ENCODE results near the gene MRPL44.
A peak's percentile ranks its signal among the peaks of the same experiment; 100 is the strongest.
"Not testable (repeated sequence)": the region's sequence is repeated elsewhere in the genome, so short reads cannot be mapped to it uniquely, and the experiment has no call there.

MRPL44 gene

DNA sequence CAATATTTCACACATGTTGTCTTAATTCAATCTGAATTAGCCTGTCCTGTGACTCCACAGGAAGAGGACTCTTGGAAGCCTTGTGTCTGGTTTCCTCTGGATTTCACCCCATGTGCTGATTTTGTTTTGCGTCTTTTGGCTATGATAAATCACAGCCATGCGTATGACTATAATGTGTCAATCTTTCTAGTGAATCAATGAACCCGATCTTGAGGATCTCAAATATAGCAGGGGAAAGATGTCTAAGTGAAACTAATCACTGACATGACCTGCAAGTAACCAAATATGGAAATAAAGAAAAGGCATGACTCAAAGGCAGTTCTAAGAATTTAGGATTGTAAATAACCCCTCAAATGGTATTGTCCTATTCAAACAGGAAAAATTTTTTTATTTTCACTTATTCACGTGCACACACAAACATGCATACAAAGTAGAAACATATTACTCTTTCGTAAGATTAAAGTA lies 20.4 kb upstream of the MRPL44 start:
- no peak for DNase-seq (ENCODE audit: low read depth in 3 of 3)

DNA sequence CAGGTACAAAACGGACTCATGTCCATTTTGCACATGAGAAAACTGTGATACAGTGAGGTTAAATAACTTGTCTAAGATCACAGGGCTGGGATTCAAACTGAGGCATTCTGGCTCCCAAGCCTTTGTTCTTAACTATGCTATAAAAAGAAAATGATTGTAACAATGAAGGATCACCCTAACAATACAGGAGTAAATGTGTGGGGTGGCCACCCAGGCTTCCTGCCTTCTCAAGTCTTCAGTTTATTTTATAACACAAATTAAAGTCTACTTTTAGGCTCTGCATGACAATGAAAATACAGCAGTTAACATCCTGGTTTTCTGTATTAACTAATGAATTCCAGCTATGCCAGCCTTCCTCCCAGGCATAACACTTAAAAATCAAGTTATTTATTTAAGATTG lies 19.7 kb upstream of the MRPL44 start:
- DNase-seq (ENCODE audit: low read depth in 3 of 3), result no peak

DNA sequence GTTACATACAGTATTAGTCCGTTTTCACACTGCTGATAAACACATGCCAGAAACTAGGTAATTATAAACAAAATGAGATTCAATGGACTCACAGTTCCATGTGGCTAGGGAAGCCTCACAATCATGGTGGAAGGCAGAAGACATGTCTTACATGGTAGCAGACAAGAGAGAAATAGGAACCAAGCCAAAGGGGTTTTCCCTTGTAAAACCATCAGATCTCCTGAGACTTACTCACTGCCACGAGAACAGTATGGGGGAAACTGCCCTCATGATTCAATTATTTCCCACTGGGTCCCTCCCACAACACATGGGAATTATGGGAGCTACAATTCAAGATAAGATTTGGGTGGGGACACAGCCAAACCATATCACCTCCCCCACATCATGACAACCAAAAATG lies 17.8 kb upstream of the MRPL44 start:
- not testable (repeated sequence) for DNase-seq (ENCODE audit: low read depth in 3 of 3)

DNA sequence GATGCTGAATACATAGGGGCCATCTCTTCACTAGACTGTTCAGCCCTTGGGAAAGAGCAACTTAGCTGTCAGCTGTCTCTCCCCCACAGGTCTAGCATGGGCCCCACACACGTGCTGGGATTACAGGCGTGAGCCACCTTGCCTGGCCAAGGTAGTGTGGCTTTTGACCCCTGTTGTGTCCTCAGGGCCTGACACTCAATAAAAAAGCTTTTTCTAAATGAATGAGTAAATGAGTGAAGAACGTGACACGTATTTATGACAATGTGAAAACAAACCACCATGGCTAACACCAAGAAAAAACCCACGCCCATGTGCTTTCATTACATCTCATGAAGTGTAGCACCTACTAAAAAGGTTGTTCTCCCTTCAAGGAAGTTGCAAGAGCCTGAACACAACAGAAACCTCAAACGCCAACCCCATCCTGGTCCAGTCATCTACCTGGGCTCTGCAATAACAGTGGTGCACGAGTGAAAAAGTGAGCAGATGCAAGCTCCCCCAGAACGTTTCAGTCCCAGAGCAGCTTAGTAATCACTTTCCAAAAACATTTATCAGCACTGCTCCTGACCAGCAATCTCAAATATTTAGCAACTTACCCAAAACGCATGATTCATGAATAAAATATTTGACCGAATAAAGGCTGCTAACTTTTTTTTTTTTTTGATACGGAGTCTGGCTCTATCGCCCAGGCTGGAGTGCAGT lies 15.5 kb upstream of the MRPL44 start:
- peak; percentile 51 to 75 (median 66) for DNase-seq (ENCODE audit: low read depth in 3 of 3)

DNA sequence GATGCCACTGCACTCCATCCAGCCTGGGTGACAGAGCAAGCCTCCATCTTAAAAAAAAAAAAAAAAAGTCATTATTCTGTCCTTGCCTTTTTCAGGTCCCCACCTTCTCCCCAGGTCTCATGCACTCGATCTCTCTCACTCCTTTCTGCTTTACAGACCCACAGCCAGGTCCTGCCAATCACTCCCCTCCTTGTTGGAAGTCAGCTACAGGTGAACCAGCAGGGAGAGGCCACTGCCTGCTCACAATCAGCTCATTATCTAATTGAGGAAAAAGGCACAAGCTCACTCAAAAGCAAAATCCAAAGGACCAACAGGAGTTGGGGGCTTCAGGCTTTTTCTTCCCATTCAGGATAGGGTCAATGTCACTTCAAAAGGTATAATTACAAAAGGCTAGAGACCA lies 14.1 kb upstream of the MRPL44 start:
- no peak for DNase-seq (ENCODE audit: low read depth in 3 of 3)

DNA sequence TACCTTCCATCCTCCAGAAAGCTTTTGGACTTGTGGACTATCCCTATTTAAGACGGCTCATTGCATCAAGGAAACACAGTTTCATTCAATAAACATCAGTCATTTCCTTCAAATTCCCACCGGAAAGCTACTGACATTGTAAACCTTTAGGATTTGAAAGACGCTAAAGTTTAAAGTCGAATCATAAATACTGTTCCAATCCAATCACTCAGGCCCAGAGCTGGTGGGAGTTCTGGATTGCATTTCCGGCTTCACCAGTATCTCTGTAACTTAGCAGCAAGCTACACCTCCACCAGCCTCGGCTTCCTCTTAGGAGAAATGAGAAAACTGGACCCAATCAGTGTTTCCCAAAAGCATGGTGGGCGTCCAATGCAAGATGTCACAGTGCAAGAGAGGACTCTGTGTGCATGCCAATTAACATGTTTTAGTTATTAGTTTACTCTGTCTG lies 13.7 kb upstream of the MRPL44 start:
- DNase-seq (ENCODE audit: low read depth in 3 of 3), result no peak

DNA sequence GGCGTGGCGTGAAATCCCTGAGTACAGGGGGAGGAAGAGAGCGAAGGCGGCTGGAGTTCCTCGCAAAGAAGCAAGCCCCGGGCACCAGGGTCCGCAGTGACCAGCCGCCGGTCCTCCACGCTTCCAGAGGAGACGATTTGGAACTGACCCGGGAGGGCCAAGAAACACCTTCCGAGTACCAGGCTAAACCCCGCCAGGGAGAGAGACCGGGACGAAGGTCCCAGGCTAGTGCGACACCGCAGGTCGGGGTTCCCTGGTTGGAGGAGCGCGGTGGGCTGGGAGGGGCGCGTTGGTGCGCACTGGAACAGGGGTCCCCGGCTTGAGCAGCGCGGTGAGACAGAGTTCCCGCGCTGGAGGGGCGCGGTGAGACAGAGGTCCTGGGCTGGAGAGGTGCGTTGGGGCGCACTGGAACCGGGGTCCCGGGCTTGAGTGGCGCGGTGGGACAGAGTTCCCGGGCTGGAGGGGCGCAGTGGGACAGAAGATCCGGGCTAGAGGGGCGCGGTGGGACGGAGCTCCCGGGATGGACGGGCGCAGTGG lies 13.0 kb upstream of the MRPL44 start:
- DNase-seq (ENCODE audit: low read depth in 3 of 3), result no peak

DNA sequence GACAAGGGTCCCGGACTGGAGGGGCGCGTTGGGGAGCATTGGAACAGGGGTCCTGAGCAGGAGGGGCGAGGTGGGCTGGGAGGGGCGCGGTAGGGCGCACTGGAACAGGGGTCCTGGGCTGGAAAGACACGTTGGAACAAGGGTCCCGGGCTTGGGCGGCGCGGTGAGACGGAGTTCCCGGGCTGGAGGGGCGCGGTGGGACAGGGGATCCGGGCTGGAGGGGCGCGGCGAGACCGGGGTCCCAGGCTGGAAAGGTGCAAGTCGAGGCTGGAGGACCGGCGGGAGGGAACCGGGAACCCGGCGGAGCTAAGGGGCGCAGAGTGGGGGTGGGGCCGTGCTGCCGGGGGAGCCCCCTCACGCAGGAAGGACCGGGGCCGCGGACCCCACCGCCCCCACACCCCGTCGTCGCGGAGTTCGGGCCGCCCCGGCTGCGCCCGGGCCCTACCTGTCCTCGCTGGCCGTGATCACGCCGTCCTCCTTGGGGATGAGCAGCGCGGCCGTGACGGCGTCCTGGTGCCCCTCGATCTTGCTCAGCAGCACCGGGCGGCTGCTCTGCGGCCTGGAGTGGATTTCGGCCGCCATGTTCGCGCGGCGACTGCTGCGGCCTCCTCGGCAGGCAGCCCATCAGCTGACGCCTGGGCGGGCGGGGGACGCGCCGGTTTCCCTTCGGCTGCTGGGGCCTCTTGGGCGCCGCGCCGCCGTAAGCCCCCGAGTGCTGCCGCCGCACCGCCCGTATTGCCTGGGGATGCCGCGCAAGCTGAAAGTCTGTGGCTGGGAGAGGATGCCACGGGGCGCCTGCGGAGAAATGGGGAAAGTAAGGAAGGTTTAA lies 12.3 kb upstream of the MRPL44 start, which contains the start of gene WDFY1:
WDFY1 (minus strand) TSS at position 633 of the 829 bp plus-strand sequence; CDS start at position 582, 51 bp downstream.
- peak; percentile 55 to 80 (median 68) for DNase-seq (ENCODE audit: low read depth in 3 of 3)

DNA sequence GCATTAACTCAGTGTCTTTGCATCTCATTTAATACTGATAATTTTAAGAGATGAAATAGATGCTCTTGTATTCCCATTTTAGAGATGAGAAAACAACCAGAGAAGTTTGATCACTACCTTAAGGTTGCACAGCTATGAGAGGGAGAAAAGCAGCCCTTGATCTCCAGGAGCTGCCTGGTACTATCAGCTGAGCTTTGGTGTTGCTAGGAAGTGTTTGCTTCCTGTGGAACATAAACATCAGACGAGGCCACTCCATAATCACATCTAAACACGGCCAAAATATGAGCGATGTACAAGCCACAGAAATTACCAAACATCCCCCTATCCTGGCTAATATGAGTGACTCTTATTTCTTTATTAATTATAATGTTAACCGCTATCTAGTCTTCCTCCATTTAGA lies 11.5 kb upstream of the MRPL44 start:
- no peak for DNase-seq (ENCODE audit: low read depth in 3 of 3)

DNA sequence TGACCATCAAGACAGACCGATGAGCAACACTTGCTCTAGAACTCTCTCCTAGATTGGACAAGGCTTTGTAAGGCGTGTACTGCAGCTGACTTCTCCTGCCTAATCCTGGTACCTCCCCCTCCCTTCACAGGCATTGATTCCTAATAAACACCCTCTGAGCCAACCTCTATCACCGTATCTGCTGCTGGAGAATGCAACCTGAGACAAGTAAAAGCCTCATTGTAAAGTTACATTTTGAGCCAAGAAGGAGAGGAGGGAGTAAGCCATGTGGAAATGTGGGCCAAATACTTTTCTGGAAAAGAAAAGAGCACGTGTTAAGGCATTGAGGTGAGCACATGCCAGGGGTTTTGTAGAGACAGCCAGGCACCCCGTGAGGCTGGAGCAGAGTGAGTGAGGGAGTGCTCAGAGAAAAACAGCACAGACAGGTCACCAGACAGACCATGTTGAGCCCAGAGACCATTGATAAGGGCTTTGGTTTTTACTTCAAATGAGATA lies 9.5 kb upstream of the MRPL44 start:
- DNase-seq (ENCODE audit: low read depth in 3 of 3), result no peak

DNA sequence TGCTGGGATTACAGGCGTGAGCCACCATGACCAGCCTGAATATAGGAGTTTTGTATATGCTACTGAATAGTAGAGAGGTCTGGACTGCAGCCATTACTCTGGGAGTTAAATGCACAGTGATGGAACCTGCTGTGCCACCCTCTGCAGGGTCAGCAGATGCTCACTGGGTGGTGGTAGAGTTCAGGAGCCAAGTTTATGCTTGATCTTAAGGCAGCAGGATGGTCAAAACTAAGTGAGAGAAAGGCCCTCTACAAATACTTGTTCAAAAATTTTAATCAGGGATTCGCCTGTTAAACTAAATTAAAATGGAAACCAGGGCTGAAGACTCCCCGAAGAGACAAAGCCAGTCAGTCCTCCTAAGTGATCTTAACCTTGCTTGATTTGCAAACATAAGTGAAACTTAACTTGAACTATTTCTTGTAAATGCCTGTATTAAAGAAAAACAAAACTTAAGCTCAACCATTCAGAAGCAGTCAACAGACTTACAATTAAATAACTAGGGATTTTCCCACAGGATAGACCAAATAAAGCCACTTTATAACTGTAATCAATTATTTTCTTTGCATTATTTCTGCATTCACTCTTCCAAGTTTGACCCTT lies 7.9 kb upstream of the MRPL44 start:
- no peak for DNase-seq (ENCODE audit: low read depth in 3 of 3)

DNA sequence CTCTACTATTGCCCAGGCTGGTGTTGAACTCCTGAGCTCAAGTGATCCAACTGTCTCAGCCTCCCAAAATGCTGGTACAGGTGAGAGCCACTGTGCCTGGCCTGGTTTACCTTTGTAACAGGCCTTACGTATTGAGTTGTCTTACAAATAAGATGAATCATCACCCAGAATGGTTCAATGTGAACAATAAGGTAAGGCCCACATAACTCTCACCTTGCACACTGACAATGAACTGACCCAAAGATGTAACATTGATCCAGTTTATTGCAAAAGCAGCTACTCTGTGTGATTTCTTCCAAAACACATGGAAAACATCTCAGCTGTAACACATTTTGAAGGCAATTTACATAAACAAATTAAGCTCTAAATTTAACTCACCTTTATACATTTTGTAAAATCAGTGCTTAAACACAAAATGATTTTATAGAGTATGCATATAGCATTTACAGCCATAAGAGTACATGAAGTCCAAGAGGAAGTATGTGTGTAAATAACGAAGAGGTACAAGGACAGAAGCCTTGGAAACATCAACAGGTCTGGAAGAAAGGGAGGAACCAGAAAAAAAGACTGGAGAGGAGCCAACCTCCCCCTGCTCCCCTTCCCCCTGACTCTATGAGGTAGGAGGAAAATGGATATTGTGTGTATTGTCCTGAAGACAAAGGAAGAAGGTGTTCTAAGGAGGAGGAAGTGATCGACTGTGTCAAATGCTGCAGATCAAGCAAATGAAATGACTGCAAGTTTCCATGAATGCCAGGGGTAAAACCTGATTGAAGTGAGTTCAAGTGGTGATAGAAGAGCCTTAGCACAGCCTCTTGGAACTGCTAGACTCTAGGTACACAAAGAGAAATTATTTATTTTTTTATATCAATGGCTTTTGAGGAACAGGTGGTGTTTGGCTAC lies 6.6 kb upstream of the MRPL44 start:
- no peak for DNase-seq (ENCODE audit: low read depth in 3 of 3)

DNA sequence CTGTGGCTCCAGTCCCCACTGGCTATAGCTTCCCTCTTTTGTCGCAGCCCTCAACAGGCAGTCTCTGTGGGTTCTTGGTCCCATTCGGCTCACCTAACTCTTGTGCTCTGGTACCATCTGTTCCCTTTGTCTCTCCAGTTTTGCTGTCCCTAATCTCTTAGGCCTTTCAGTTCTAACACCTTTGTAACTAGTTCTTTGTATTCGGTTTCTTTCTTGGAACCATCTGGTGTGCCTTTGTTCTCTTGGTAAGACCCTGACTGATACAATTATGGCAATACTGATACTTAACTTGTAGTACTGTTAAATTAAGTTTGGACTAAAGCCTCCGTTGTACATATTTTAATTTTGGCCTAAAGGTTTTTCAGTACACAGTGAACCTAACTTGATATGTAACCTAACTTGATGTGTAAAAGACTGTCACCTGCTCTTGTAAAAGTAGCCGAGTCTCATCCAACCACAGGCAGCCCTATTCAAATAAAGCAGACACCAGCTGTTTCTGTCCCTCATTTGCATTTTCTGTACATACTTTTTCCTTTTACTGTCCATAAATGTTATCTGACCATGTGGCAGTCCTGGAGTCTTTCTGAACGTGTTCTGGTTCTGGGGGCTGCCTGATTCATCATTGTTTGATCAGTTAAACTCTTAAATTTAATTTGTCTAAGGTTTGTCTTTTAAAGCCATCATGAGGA lies 4.8 kb upstream of the MRPL44 start:
- DNase-seq (ENCODE audit: low read depth in 3 of 3), result no peak

DNA sequence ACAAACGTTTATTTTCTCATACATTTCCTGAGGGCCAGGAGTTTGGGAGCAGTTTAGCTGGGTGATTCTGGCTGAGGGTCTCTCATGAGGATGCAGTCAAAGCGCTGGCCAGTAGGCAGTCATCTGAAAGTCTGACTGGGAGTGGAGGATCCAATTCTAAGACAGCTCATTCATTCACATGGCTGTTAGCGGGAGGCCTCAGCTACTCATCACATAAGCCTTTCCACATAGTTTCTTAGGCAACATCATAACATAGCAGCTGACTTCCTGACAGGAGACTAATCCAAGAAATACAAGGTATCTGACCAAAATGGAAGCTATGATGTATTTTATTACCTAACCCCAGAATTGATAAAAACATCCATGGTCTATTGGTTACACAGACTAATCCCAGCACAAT lies 2.9 kb upstream of the MRPL44 start:
- DNase-seq (ENCODE audit: low read depth in 3 of 3), result no peak

DNA sequence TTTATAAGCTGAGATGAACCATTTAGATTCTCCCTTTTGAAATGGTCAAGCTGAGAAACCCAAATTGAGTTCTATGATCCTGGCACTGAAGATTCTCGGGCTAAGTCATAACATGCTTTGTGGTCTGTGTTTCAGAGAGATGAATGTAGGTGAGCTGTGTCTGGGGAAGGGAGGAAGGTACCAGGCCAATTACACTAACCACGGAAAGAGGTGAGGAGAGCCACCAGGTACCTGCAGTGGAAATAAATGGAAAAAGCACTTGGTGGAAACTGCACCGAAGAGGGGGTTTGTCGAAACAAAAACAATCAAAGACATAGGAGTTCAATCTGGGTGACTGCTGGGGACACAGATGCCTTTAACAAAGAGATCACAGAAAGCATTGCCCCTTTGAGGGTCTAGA lies 963 bp upstream of the MRPL44 start:
- DNase-seq (ENCODE audit: low read depth in 3 of 3), result no peak

DNA sequence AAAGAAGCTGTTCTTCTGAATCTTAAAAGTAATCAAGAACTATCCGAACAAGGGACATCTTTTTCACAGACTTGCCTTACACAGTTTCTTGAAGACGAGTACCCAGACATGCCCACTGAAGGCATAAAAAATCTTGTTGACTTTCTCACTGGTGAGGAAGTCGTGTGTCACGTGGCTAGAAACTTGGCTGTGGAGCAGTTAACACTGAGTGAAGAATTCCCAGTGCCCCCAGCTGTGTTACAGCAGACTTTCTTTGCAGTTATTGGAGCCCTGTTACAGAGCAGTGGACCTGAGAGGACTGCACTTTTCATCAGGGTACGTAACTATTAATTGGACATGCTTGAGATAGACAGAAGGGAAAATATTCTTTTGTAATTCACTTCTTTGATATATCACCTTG lies 2.4 kb downstream of the MRPL44 start:
- no peak for DNase-seq (ENCODE audit: low read depth in 3 of 3)

DNA sequence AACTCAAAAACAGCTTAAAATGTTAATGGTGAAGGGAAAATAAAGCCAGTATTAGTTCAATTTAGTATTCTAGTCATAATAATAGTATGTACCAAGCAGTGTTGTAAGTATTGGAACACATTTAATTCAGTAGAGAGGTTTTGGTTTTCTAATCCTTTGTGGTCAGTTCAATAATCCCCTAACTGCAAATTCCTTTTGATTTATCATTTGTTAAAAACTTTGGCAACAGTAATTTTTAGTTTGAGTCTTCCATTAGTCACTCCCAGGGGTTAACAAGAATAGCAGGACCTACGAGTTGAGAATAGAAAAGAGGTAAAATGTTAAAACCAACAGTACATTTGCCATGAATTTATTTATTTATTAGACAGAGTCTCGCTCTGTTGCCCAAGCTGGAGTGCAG lies 10.7 kb downstream of the MRPL44 start:
- DNase-seq (ENCODE audit: low read depth in 3 of 3), result no peak

DNA sequence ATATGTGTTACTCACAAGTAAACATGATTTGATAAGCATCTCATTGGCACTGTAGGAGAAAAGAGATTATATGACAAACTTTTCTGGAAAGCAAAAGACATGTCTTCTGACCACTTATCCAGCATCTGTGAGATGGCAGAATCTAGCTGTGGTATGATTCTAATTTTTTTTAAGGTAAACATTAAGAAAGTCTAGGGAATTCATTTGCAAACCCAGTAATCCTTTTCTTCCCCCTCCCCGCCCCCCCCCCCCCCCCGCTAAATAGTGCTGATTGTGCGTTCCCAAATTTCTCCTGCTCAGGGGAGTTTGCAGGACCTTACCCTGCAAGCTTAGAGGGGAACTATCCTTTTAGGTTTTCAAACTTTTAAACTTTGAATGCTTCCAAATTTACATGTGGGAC lies 12.1 kb downstream of the MRPL44 start:
- no peak for DNase-seq (ENCODE audit: low read depth in 3 of 3)

DNA sequence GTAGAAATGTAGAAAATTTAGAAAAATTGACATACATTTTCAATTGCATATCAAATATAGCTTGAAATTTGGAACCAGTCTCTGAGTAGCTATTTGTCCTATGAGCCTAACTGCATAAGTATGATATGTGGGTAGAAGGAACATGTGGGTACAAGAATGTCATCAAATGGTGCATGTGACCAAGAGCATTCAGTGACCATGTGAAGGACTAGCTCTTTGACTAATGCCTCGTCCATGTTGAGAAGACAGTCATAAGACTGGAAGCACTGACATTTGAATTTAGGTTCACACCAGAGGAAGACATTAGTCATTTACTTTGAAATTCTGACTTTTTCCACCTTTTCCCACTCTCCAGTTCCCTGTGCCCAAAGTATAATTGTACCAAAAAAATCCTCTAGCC lies 12.6 kb downstream of the MRPL44 start:
- no peak for DNase-seq (ENCODE audit: low read depth in 3 of 3)

DNA sequence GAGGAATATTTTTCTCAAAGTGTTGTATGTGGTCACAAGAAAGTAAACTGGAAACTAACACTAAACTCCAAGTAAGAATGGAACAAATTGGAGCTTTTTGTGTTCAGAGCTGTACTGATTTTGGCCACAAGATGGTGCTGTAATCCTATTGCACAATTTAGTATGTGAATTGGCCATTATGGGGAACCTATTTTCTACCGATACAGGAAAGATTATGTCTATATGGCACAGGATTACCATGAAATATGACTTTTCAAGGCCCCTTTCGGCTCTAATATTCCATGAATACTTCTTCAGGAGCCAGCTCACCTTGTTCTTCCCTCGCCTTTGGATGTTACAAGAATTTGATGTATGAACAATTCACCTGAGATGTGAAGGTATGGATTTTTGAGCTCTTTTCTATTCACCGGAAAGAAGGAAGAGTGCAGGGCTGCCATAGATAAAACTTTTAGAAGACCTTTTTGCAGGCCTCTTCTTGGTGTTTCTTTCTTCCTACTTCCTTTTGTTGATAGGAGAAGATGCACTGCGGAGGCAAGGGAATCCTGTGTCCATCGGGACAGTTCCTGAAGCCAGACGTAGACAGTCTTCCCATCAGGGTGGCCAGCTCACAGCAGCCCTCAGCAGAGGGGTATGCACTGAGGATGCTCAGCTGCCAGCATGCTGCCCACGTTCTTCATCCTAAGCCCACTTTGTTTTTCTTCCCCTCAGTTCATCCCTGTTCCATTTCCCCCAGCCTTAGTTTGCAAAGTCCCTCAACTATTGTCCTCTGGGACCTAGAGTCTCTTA lies 13.3 kb downstream of the MRPL44 start:
- DNase-seq (ENCODE audit: low read depth in 3 of 3), result peak; percentile 17 to 49 (median 32)

All from stimulated activated CD4-positive, alpha-beta T cell treated with anti-CD3 and anti-CD28 coated beads, TNF-alpha, amount 100 ng/mL, for 24 hours (primary cell).